Fibroblast of mammary gland (primary cell): ENCODE results near the gene RUSF1.

Experiments
- DNase-seq: peaks from one replicate; pipeline ENCODE4 v3.0.0-alpha.2; 2010; ENCODE audit warnings: low read depth
- H3K4me3 ChIP-seq: 2 replicates; pipeline ENCODE4 v1.5.1; 2011; ENCODE audit warnings: low read depth, mild to moderate bottlenecking, low read length, moderate library complexity; ENCODE audit not compliant: control insufficient read depth
- CTCF ChIP-seq: conservative IDR thresholded peaks from 2 replicates; pipeline ENCODE4 v1.5.1; 2011; ENCODE audit warnings: low read depth, low read length, inconsistent platforms; ENCODE audit not compliant: control insufficient read depth, insufficient read depth

Gene RUSF1

DNA sequence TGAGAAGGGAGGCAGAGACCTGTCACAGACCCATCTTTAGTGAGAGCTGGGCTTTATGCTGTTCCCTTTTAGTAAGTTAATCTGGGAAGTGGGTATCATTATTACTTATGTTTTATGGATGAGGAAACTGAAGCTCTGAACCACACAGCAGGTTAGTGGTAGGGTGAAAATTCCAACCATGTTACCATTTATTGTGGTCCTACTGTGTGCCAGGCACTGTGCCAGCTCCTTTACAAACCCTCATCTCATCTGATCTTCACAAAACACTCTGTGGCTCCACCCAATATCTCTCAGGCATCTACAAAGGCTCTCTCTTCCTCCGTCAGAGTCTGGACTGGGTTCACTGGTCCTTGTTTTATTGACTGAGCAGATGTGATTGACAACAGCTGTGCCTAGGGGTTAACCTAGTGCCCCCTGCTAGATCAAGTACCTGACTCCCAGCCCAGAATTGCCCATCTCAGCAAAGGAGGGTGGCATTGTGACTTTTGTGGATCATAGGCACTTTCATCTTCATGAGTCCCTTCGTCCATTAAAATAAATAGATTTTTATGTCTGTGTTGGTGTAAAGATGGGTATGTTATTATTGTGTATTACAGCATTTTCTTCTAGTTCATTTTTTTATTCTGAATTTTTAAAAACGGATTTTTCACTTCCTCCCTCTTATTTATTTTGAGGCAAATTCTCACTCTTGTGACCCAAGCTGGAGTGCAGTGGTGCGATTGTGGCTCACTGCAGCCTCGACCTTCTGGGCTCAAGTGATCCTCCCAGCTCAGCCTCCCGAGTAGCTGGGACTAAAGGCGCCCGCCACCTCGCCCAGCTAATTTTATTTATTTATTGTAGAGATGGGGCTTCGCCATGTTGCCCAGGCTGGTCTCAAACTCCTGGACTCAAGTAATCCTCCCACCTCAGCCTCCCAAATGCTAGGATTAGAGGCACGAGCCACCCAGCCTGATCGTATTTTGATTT, 33.1 kb downstream of the RUSF1 start:
- no peak overlapping the region for H3K4me3 ChIP-seq
- DNase-seq = no peak
- no peak for TF ChIP-seq CTCF

- TF ChIP-seq CTCF = peak; percentile 2
- peak; percentile 96 for DNase-seq
- no peak overlapping the region for H3K4me3 ChIP-seq
Observed at GRCh38 chr16:31474173-31474714, 33.9 kb downstream of the RUSF1 start.

DNA sequence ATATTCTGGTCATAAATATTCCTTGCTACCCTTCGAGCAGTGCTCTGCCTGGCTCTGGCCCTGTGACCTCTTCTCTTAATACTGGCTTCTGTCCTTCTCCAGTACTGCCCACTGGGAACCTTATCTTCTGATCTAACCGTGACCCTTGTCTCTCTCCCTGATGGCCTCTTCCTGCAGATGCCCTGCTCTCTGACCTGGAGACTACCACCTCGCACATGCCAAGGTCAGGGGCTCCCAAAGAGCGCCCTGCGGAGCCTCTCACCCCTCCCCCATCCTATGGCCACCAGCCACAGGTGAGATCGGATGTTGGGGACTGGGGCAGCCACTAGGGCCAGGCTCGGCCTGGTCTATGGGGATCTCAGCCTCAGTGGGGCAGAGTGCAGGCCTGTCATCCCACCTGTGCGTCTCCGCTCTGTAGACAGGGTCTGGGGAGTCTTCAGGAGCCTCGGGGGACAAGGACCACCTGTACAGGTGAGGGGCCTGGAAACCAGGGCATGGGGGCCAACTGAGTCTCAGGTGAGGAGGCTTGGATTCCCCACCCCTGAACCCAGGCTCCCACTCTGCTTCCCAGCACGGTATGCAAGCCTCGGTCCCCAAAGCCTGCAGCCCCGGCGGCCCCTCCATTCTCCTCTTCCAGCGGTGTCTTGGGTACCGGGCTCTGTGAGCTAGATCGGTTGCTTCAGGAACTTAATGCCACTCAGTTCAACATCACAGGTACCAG, 34.8 kb downstream of the RUSF1 start:
- DNase-seq = no peak
- no peak for TF ChIP-seq CTCF
- H3K4me3 ChIP-seq = peak overlapping the region; percentile 80

GRCh38 chr16:31472709-31473203, 35.4 kb downstream of the RUSF1 start:
- DNase-seq = peak; percentile 94
- peak overlapping the region; percentile 80 for H3K4me3 ChIP-seq
- peak; percentile 72 for TF ChIP-seq CTCF

DNA sequence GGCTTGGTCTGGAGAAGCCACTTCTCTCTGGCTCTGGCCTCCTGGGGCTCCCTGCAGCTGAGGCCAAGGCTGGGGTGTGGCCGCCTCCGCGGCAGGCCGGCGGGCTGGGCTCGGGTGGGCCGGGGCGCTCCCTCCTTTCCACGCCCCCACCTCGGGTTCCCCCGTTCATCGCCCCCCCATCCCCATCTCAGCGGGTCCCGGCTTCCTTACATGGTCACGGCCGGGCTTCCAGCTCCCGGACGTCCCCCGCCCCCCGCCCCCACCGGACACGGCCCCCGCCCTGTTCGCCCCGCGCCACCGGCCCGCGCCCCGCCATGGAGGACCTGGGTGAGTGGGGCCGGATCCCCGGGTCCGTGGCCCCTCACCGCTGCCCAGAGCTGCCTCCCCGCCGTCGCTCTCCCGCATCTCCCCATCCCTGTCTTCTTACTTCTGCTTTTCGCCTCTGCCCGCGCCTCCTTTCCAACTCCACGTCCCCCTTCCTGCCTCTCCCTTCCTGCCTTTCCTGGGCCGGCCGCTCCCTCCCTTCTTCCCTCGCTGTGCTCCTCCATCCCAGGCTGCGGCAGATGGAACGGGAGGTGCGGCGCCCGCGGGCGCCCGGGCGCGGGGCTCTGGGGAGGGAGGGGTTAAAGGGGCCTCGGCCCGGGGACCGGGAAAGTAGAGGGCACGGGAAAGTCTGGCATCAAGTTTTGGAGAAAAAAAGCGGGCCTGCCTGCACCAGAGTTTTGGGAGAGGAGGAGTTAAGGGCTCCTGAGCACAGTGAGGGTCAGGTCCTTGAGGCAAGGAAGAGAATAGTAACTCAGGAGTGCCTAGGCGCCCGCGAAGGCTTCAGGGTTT, 36.1 kb downstream of the RUSF1 start, which contains the start of gene TGFB1I1:
Gene TGFB1I1 (plus strand): TSS at position 278 of the 834 bp plus-strand sequence. CDS start 37 bp downstream, at position 315.
- TF ChIP-seq CTCF = no peak
- peak within 1 kb of the TSS; percentile 80 for H3K4me3 ChIP-seq
- DNase-seq = peak; percentile 67
